H9 (cell line): ENCODE data around the gene GALNT5. TPM values are rescaled to one million over a fixed set of nuclear protein-coding genes. Genes with fewer than 3 reads are reported as not detected.

ENCODE experiments used
- DNase-seq: peaks from one replicate; pipeline ENCODE4 v3.0.0-alpha.2; 2017
- H2AFZ ChIP-seq: one replicate; pipeline ENCODE4 v1.6.1; 2013; ENCODE audit warnings: mild to moderate bottlenecking, low read length, control low read depth, moderate library complexity
- H2AK5ac ChIP-seq: 2 replicates; pipeline ENCODE4 v1.6.1; 2013; ENCODE audit warnings: low read length, control low read depth, mixed read lengths; ENCODE audit not compliant: insufficient read length
- H2BK120ac ChIP-seq: one replicate; pipeline ENCODE4 v1.6.1; 2013; ENCODE audit warnings: low read depth, mild to moderate bottlenecking, low read length, control low read depth, inconsistent platforms; ENCODE audit not compliant: poor library complexity, severe bottlenecking
- H2BK12ac ChIP-seq: 2 replicates; pipeline ENCODE4 v1.6.1; 2013; ENCODE audit warnings: low read length, control low read depth, mixed read lengths, low read depth; ENCODE audit not compliant: insufficient read length
- H2BK15ac ChIP-seq: 2 replicates; pipeline ENCODE4 v1.6.1; 2013; ENCODE audit warnings: low read depth, low read length, control low read depth
- H2BK20ac ChIP-seq: one replicate; pipeline ENCODE4 v1.6.1; 2013; ENCODE audit warnings: low read depth, mild to moderate bottlenecking, low read length, control low read depth, inconsistent platforms; ENCODE audit not compliant: poor library complexity, severe bottlenecking
- H2BK5ac ChIP-seq: 2 replicates; pipeline ENCODE4 v1.6.1; 2013; ENCODE audit warnings: low read length, control low read depth, mixed read lengths; ENCODE audit not compliant: insufficient read length
- H3K14ac ChIP-seq: 2 replicates; pipeline ENCODE4 v1.6.1; 2013; ENCODE audit warnings: low read length, control low read depth; ENCODE audit not compliant: insufficient read depth
- H3K18ac ChIP-seq: 2 replicates; pipeline ENCODE4 v1.6.1; 2013; ENCODE audit warnings: low read depth, mild to moderate bottlenecking, mixed read lengths, low read length, control low read depth; ENCODE audit not compliant: insufficient read length
- H3K23ac ChIP-seq: 2 replicates; pipeline ENCODE4 v1.6.1; 2013; ENCODE audit warnings: low read length, control low read depth, mixed read lengths, low read depth; ENCODE audit not compliant: insufficient read length
- H3K23me2 ChIP-seq: 2 replicates; pipeline ENCODE4 v1.6.1; 2013; ENCODE audit warnings: low read depth, mild to moderate bottlenecking, mixed read lengths, low read length, control low read depth; ENCODE audit not compliant: insufficient read length, poor library complexity, severe bottlenecking
- H3K27ac ChIP-seq: 2 replicates; pipeline ENCODE4 v1.5.1; 2013; ENCODE audit warnings: low read length, control low read depth, mixed read lengths, low read depth; ENCODE audit not compliant: insufficient read length
- H3K27me3 ChIP-seq: 2 replicates; pipeline ENCODE4 v1.6.1; 2013; ENCODE audit warnings: low read length, control low read depth, inconsistent platforms; ENCODE audit not compliant: insufficient read depth
- H3K4ac ChIP-seq: 2 replicates; pipeline ENCODE4 v1.6.1; 2013; ENCODE audit warnings: low read depth, mild to moderate bottlenecking, control low read depth, inconsistent platforms, low read length, moderate library complexity
- H3K4me1 ChIP-seq: 2 replicates; pipeline ENCODE4 v1.6.1; 2013; ENCODE audit warnings: low read length, control low read depth, inconsistent platforms; ENCODE audit not compliant: insufficient read depth
- H3K4me2 ChIP-seq: 2 replicates; pipeline ENCODE4 v1.6.1; 2013; ENCODE audit warnings: low read length, control low read depth, mixed read lengths; ENCODE audit not compliant: insufficient read length, insufficient read depth
- H3K56ac ChIP-seq: 2 replicates; pipeline ENCODE4 v1.6.1; 2013; ENCODE audit warnings: low read depth, mild to moderate bottlenecking, mixed read lengths, low read length, control low read depth; ENCODE audit not compliant: insufficient read length
- H3K79me1 ChIP-seq: 2 replicates; pipeline ENCODE4 v1.6.1; 2013; ENCODE audit warnings: low read depth, mild to moderate bottlenecking, moderate library complexity, low read length, control low read depth, inconsistent platforms; ENCODE audit not compliant: insufficient read depth, poor library complexity, severe bottlenecking
- H3K79me2 ChIP-seq: 2 replicates; pipeline ENCODE4 v1.6.1; 2013; ENCODE audit warnings: low read length, control low read depth, inconsistent platforms; ENCODE audit not compliant: insufficient read depth
- H3K9ac ChIP-seq: 2 replicates; pipeline ENCODE4 v1.6.1; 2013; ENCODE audit warnings: low read length, control low read depth, mixed read lengths; ENCODE audit not compliant: insufficient read length; ENCODE audit errors: extremely low read depth
- H3K9me3 ChIP-seq: one replicate; pipeline ENCODE4 v1.6.1; 2013; ENCODE audit warnings: low read depth, low read length, inconsistent platforms; ENCODE audit not compliant: control insufficient read depth
- H3T11ph ChIP-seq: one replicate; pipeline ENCODE4 v1.6.1; 2013; ENCODE audit warnings: mild to moderate bottlenecking, low read length, control low read depth, inconsistent platforms
- H4K20me1 ChIP-seq: one replicate; pipeline ENCODE4 v1.6.1; 2013; ENCODE audit not compliant: control insufficient read depth, insufficient read length, insufficient read depth
- H4K5ac ChIP-seq: 2 replicates; pipeline ENCODE4 v1.6.1; 2013; ENCODE audit warnings: low read depth, mild to moderate bottlenecking, mixed read lengths, low read length, control low read depth; ENCODE audit not compliant: insufficient read length
- H4K8ac ChIP-seq: replicated peaks from 2 replicates; pipeline ENCODE4 v1.6.1; 2013; ENCODE audit warnings: low read length, control low read depth, mixed read lengths, low read depth; ENCODE audit not compliant: insufficient read length
- H4K91ac ChIP-seq: 2 replicates; pipeline ENCODE4 v1.6.1; 2013; ENCODE audit warnings: low read depth, mild to moderate bottlenecking, moderate library complexity, mixed read lengths, low read length, control low read depth; ENCODE audit not compliant: insufficient read length
- H3K27ac Mint-ChIP-seq, 3 experiments: 2 replicates in 2 of 3; 3 replicates in 1 of 3; pipeline ENCODE4 v1.8.0; 2020 to 2021; ENCODE audit warnings: mixed read lengths in 3 of 3, mild to moderate bottlenecking in 1 of 3, moderate library complexity in 1 of 3
- H3K27me3 Mint-ChIP-seq: 2 replicates; pipeline ENCODE4 v1.8.0; 2021; ENCODE audit warnings: low read depth, mild to moderate bottlenecking, moderate library complexity, mixed read lengths
- H3K36me3 Mint-ChIP-seq, 3 experiments: 2 replicates in 2 of 3; 3 replicates in 1 of 3; pipeline ENCODE4 v1.8.0; 2020 to 2021; ENCODE audit warnings: low read depth in 3 of 3, mixed read lengths in 3 of 3; ENCODE audit not compliant: insufficient read depth in 1 of 3
- H3K4me1 Mint-ChIP-seq, 2 experiments: 2 replicates each; pipeline ENCODE4 v1.8.0; 2020; ENCODE audit warnings: mixed read lengths in 2 of 2
- H3K4me3 Mint-ChIP-seq, 2 experiments: 2 replicates in 1 of 2; 3 replicates in 1 of 2; pipeline ENCODE4 v1.8.0; 2020 to 2021; ENCODE audit warnings: mild to moderate bottlenecking in 2 of 2, mixed read lengths in 2 of 2, moderate library complexity in 1 of 2
- H3K9me3 Mint-ChIP-seq, 2 experiments: 2 replicates in 1 of 2; 3 replicates in 1 of 2; pipeline ENCODE4 v1.8.0; 2020; ENCODE audit warnings: mild to moderate bottlenecking in 2 of 2, mixed read lengths in 2 of 2, moderate library complexity in 1 of 2
- WGBS: extraction: QIAGEN DNeasy Blood & Tissue Kit; methylation state at CpG from one replicate; pipeline ENCODE4 v1.1.7; 2013; ENCODE audit warnings: missing lambda C conversion rate, low lambda C conversion rate, mixed read lengths; ENCODE audit not compliant: insufficient read length; ENCODE audit errors: extremely low coverage; 5-methylcytosine and 5-hydroxymethylcytosine counted together
- total RNA-seq: library from RNA; stranded (reverse); gene quantifications from 2 replicates; pipeline ENCODE4 v1.2.1, GENCODE V29; 2021
- TF ChIP-seq, protein P1 (sequence below): fragments of 200-600 bp; sonication (generic); conservative IDR thresholded peaks from 3 replicates; pipeline ENCODE4 v1.8.0; 2021; ENCODE audit warnings: antibody characterized with exemption, mild to moderate bottlenecking

The GALNT5 gene
- total RNA-seq, 1 experiment from 2014 or later, result 0.17 TPM

DNA sequence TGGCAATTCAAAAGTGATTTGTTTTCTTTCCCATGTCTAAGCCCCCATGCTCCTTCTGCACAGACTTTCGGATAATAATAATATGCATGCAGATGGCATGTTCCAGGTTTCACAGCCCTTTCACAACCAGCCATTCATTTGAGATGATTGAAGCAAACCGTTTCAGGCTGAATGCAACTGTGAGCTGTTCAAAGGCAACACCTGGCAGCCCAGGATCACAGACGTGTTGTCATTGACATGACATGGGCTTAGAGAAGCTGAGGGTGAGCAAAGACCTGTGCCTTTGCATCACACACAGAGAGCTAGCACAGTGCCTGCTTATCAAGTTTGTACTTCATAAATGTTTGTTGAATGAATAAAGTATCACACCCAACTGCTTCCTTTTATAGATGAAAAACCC lies 80.5 kb downstream of the GALNT5 start:
- Mint-ChIP-seq H3K4me3 (no peak overlapping the region), H3K4me1 (peaks cover 9 to 11% of the 10 kb centered on the region in 2 experiments), H3K36me3 (peaks cover 20 to 23% (median 21%) of the 10 kb centered on the region in 3 experiments), H3K27ac (no peak overlapping the region), H3K27me3 (peaks cover 4% of the 10 kb centered on the region; the same call in 1 of the 2 replicates), H3K9me3 (peaks cover 21 to 22% of the 10 kb centered on the region in 2 experiments)
- WGBS, result no CpG with 5 or more reads among the region's 3 CpGs
- Histone ChIP-seq H3K9ac (no peak overlapping the region), H3K79me1 (no peaks in the 10 kb centered on the region), H4K5ac (no peak overlapping the region), H2BK120ac (no peak overlapping the region), H2BK15ac (no peak overlapping the region), H3K56ac (no peak overlapping the region), H3K4me1 (no peaks in the 10 kb centered on the region), H3K18ac (no peak overlapping the region), H2BK20ac (no peak overlapping the region), H4K91ac (no peak overlapping the region), H2BK5ac (no peak overlapping the region), H3K9me3 (no peaks in the 10 kb centered on the region), H3K4me2 (no peak overlapping the region), H2AK5ac (no peak overlapping the region), H3K14ac (no peak overlapping the region), H2AFZ (no peak overlapping the region), H3K23ac (no peak overlapping the region), H3T11ph (no peak overlapping the region), H4K20me1 (no peaks in the 10 kb centered on the region), H3K79me2 (no peaks in the 10 kb centered on the region), H2BK12ac (no peak overlapping the region), H3K23me2 (no peaks in the 10 kb centered on the region), H3K27ac (no peak overlapping the region), H4K8ac (no peak overlapping the region), H3K27me3 (no peaks in the 10 kb centered on the region; the same call in 1 of the 2 replicates), H3K4ac (no peak overlapping the region)
- TF ChIP-seq, protein P1, sequence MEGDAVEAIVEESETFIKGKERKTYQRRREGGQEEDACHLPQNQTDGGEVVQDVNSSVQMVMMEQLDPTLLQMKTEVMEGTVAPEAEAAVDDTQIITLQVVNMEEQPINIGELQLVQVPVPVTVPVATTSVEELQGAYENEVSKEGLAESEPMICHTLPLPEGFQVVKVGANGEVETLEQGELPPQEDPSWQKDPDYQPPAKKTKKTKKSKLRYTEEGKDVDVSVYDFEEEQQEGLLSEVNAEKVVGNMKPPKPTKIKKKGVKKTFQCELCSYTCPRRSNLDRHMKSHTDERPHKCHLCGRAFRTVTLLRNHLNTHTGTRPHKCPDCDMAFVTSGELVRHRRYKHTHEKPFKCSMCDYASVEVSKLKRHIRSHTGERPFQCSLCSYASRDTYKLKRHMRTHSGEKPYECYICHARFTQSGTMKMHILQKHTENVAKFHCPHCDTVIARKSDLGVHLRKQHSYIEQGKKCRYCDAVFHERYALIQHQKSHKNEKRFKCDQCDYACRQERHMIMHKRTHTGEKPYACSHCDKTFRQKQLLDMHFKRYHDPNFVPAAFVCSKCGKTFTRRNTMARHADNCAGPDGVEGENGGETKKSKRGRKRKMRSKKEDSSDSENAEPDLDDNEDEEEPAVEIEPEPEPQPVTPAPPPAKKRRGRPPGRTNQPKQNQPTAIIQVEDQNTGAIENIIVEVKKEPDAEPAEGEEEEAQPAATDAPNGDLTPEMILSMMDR, result no peak
- DNase-seq, result no peak
